GM12891 (cell line): ENCODE data around the gene TRIM59.

Source experiments
- PAX5 ChIP-seq: IDR thresholded peaks from 2 replicates; pipeline ENCODE4 v1.6.1; 2011; ENCODE audit warnings: low read length, moderate library complexity, mild to moderate bottlenecking; ENCODE audit not compliant: insufficient read depth, severe bottlenecking
- POLR2A ChIP-seq: IDR thresholded peaks from 2 replicates; pipeline ENCODE4 v1.6.1; 2011; ENCODE audit warnings: low read depth, low read length, control low read depth
- POLR2AphosphoS5 ChIP-seq: IDR thresholded peaks from 2 replicates; pipeline ENCODE4 v1.6.1; 2011; ENCODE audit warnings: low read depth, low read length, control low read depth
- POU2F2 ChIP-seq: IDR thresholded peaks from 2 replicates; pipeline ENCODE4 v1.6.1; 2011; ENCODE audit warnings: low read depth, mild to moderate bottlenecking, control low read depth, low read length, moderate library complexity
- SPI1 ChIP-seq: IDR thresholded peaks from 2 replicates; pipeline ENCODE4 v1.6.1; 2011; ENCODE audit warnings: low read depth, low read length, control low read depth
- TAF1 ChIP-seq: IDR thresholded peaks from 2 replicates; pipeline ENCODE4 v1.6.1; 2011; ENCODE audit warnings: low read depth, low read length, control low read depth

DNA sequence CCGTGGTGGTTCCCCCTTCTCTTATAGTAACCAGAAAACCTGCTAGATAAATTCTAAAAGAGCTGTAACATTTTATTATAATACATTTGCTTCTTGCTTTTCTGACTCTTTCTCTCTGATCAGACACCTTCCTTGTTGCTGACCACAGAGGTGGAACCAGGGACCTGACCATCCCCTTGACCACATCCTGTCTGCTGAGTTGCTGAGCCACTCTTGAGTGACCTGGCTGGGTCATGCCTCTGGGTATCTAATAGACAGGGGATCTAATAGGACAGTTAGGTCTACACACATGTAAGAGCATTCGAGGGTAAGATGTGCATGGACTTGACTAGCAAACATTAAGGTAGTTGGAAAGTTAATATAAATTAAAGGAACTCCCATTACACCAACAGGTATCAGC lies 22.8 kb upstream of the TRIM59 start:
- TF ChIP-seq POLR2A (no peak), TAF1 (no peak), POLR2AphosphoS5 (no peak), SPI1 (no peak), POU2F2 (no peak), PAX5 (no peak)
